HCT116 (cell line): ENCODE measurements around the gene RPS25. TPM values are rescaled to one million over a fixed set of nuclear protein-coding genes. Genes with fewer than 3 reads are reported as not detected.
"Not testable (repeated sequence)": the region's sequence is repeated elsewhere in the genome, so short reads cannot be mapped to it uniquely, and the experiment has no call there.

Experiments used
- ATAC-seq: fragments of 200-7000 bp; cut with Tn5 transposase; 2 replicates; pipeline ENCODE4 v1.9.1; 2020; ENCODE audit warnings: mild to moderate bottlenecking, moderate library complexity
- BruUV-seq: library from RNA; stranded (reverse); fragments of 400-500 nt; replicated peaks from 2 replicates; lab custom pipeline; 2021; lab: Mats Ljungman, UMichigan
- CTCF ChIA-PET: fragments of 300-600 bp; sonication (Branson Sonifier 250); formaldehyde crosslinking; loops from one replicate; lab custom pipeline; 2021; ENCODE audit warnings: antibody characterized with exemption; lab: Charles Lee
- POLR2A ChIA-PET: fragments of 300-600, 350-600 bp; sonication (Branson Sonifier 250); formaldehyde crosslinking; loops from one replicate; lab custom pipeline; 2021; ENCODE audit warnings: antibody characterized with exemption; lab: Charles Lee
- RAD21 ChIA-PET, 2 experiments: fragments of 300-600 bp; sonication (Branson Sonifier 250); formaldehyde crosslinking; loops; one replicate each; lab custom pipeline; 2023; ENCODE audit warnings: low total read pairs in 2 of 2; ENCODE audit not compliant: uncharacterized antibody in 2 of 2, unreplicated experiment in 2 of 2, low non-redundant PET in 1 of 2; lab: Charles Lee
- DNase-seq: peaks from one replicate; pipeline ENCODE4 v3.0.0-alpha.2; 2010; ENCODE audit warnings: low read depth, low spot score
- H2AFZ ChIP-seq: fragments of 200-600 bp; shearing (Covaris generic), sonication (generic); 2 replicates; pipeline ENCODE4 v1.6.1; 2017; ENCODE audit warnings: low read depth, mixed run types, mixed read lengths, antibody characterized with exemption, low read length; ENCODE audit not compliant: poor library complexity, severe bottlenecking
- H3K27ac ChIP-seq: 2 replicates; pipeline ENCODE4 v1.5.1; 2012; ENCODE audit warnings: low read depth, low read length
- H3K27me3 ChIP-seq: fragments of 200-600 bp; sonication (generic); 2 replicates; pipeline ENCODE4 v1.6.1; 2016; ENCODE audit warnings: mixed run types, low read length, mixed read lengths; ENCODE audit not compliant: insufficient read depth
- H3K36me3 ChIP-seq, 2 experiments: fragments of 200-500 bp in 1 of 2; fragments of 200-600 bp in 1 of 2; sonication (Bioruptor generic) in 1 of 2; sonication (generic) in 1 of 2; 2 replicates each; pipeline versions ENCODE4 v1.5.1 to v1.6.1; 2014 to 2016; ENCODE audit warnings: low read length in 2 of 2, inconsistent platforms in 1 of 2, mixed read lengths in 1 of 2, mixed run types in 1 of 2; ENCODE audit not compliant: insufficient read depth in 2 of 2, control insufficient read depth in 1 of 2
- H3K4me1 ChIP-seq, 2 experiments: fragments of 200-600 bp in 1 of 2; sonication (generic) in 1 of 2; 2 replicates each; pipeline versions ENCODE4 v1.5.1 to v1.6.1; 2012 to 2017; ENCODE audit warnings: low read length in 2 of 2, inconsistent platforms in 1 of 2, mild to moderate bottlenecking in 1 of 2, mixed read lengths in 1 of 2, mixed run types in 1 of 2, moderate library complexity in 1 of 2; ENCODE audit not compliant: insufficient read depth in 2 of 2, control insufficient read depth in 1 of 2
- H3K4me2 ChIP-seq: fragments of 200-600 bp; sonication (generic); 2 replicates; pipeline ENCODE4 v1.6.1; 2017; ENCODE audit warnings: mixed run types, low read length, mixed read lengths
- H3K4me3 ChIP-seq, 2 experiments: fragments of 200-600 bp in 1 of 2; sonication (generic) in 1 of 2; replicated peaks in 1 of 2; 2 replicates each; pipeline ENCODE4 v1.5.1; 2011 to 2016; ENCODE audit warnings: low read length in 2 of 2, control low read depth in 1 of 2, low read depth in 1 of 2, mild to moderate bottlenecking in 1 of 2, mixed read lengths in 1 of 2, mixed run types in 1 of 2
- H3K79me2 ChIP-seq: fragments of 200-600 bp; sonication (generic); 2 replicates; pipeline ENCODE4 v1.6.1; 2017; ENCODE audit warnings: mild to moderate bottlenecking, mixed run types, low read length, moderate library complexity, mixed read lengths; ENCODE audit not compliant: insufficient read depth
- H3K9ac ChIP-seq: fragments of 200-600 bp; sonication (generic); 2 replicates; pipeline ENCODE4 v1.6.1; 2016; ENCODE audit warnings: low read length, mixed read lengths
- H3K9me2 ChIP-seq: fragments of 200-600 bp; sonication (generic), shearing (Covaris generic); 2 replicates; pipeline ENCODE4 v1.6.1; 2017; ENCODE audit warnings: mixed run types, mild to moderate bottlenecking, moderate library complexity; ENCODE audit not compliant: insufficient read depth
- H3K9me3 ChIP-seq, 2 experiments: fragments of 200-500 bp in 1 of 2; fragments of 200-600 bp in 1 of 2; sonication (Bioruptor generic) in 1 of 2; sonication (generic) in 1 of 2; 2 replicates each; pipeline ENCODE4 v1.6.1; 2014 to 2017; ENCODE audit warnings: low read length in 2 of 2, mixed read lengths in 2 of 2, inconsistent platforms in 1 of 2, low read depth in 1 of 2, mild to moderate bottlenecking in 1 of 2, mixed run types in 1 of 2, moderate library complexity in 1 of 2; ENCODE audit not compliant: control insufficient read depth in 1 of 2, insufficient read depth in 1 of 2
- H4K20me1 ChIP-seq: fragments of 200-600 bp; sonication (generic), shearing (Covaris generic); 2 replicates; pipeline ENCODE4 v1.6.1; 2017; ENCODE audit warnings: mixed run types, mild to moderate bottlenecking, moderate library complexity; ENCODE audit not compliant: insufficient read depth
- CEBPB ChIP-seq: IDR thresholded peaks from 2 replicates; pipeline ENCODE4 v1.6.1; 2012; ENCODE audit warnings: low read depth
- EGR1 ChIP-seq: IDR thresholded peaks from 2 replicates; pipeline ENCODE4 v1.6.1; 2012; ENCODE audit warnings: low read depth
- JUND ChIP-seq: IDR thresholded peaks from 2 replicates; pipeline ENCODE4 v1.6.1; 2012
- POLR2AphosphoS5 ChIP-seq: IDR thresholded peaks from 2 replicates; pipeline ENCODE4 v1.6.1; 2011; ENCODE audit warnings: mild to moderate bottlenecking, low read depth, low read length, moderate library complexity
- RAD21 ChIP-seq: IDR thresholded peaks from 2 replicates; pipeline ENCODE4 v1.6.1; 2012; ENCODE audit warnings: low read depth, mild to moderate bottlenecking
- SIN3A ChIP-seq: IDR thresholded peaks from 2 replicates; pipeline ENCODE4 v1.6.1; 2012; ENCODE audit warnings: low read depth
- SP1 ChIP-seq: IDR thresholded peaks from 2 replicates; pipeline ENCODE4 v1.6.1; 2012; ENCODE audit warnings: low read depth
- SRF ChIP-seq: IDR thresholded peaks from 2 replicates; pipeline ENCODE4 v1.6.1; 2012; ENCODE audit warnings: low read depth
- TCF7L2 ChIP-seq: IDR thresholded peaks from 2 replicates; pipeline ENCODE4 v1.7.0; 2011; ENCODE audit warnings: borderline replicate concordance, inconsistent platforms; ENCODE audit not compliant: insufficient read depth, insufficient read length; ENCODE audit errors: extremely low read depth
- YY1 ChIP-seq: IDR thresholded peaks from 2 replicates; pipeline ENCODE4 v1.6.1; 2011; ENCODE audit warnings: low read length, low read depth, moderate library complexity, mild to moderate bottlenecking; ENCODE audit not compliant: insufficient replicate concordance; ENCODE audit errors: extremely low read depth
- ZBTB33 ChIP-seq: IDR thresholded peaks from 2 replicates; pipeline ENCODE4 v1.6.1; 2011; ENCODE audit warnings: mild to moderate bottlenecking, low read length, moderate library complexity; ENCODE audit not compliant: insufficient replicate concordance; ENCODE audit errors: extremely low read depth
- ZNF274 ChIP-seq: fragments of 200-500 bp; sonication (Bioruptor generic); IDR thresholded peaks from 2 replicates; pipeline ENCODE4 v1.6.1; 2014; ENCODE audit warnings: mild to moderate bottlenecking, low read depth, low read length, inconsistent platforms
- intact Hi-C: fragments of 100-400 bp; cut with micrococcal nuclease; formaldehyde crosslinking; loops from 2 replicates; pipeline ENCODE4 v1.10.0; 2022
- total RNA-seq: library from RNA; stranded (reverse); gene quantifications from one replicate; pipeline ENCODE4 v1.2.1, GENCODE V29; 2021; ENCODE audit not compliant: unreplicated experiment
- TF ChIP-seq, protein P1 (sequence below): IDR thresholded peaks from 2 replicates; pipeline ENCODE4 v1.6.1; 2012; ENCODE audit warnings: low read depth
- TF ChIP-seq, protein P2 (sequence below): IDR thresholded peaks from 2 replicates; pipeline ENCODE4 v1.6.1; 2012

Gene RPS25
- total RNA-seq, 1 experiment from 2014 or later = 1,404 TPM

- ATAC-seq, DNase-seq, H3K36me3 ChIP-seq, RAD21 ChIA-PET, H3K4me1 ChIP-seq, H3K9me3 ChIP-seq, H3K27me3 ChIP-seq, H3K9ac ChIP-seq, CTCF ChIA-PET, H3K4me2 ChIP-seq, intact Hi-C loops, H3K4me3 ChIP-seq, H3K9me2 ChIP-seq, H3K79me2 ChIP-seq, H4K20me1 ChIP-seq, H3K27ac ChIP-seq, H2AFZ ChIP-seq, BruUV-seq: not testable (repeated sequence)
- POLR2A ChIA-PET = interaction anchor here (1.1 kb wide), 1 partner anchor 16 kb away, joined by 3 read pairs; no protein-coding TSS in a partner anchor
Observed at GRCh38 chr11:119039471-119039870, 21.3 kb upstream of the RPS25 start.

GRCh38 chr11:119038884-119039283 is 20.7 kb upstream of the RPS25 start:
- Histone ChIP-seq H3K9ac (no peak overlapping the region), H4K20me1 (no peaks in the 10 kb centered on the region), H3K27me3 (no peaks in the 10 kb centered on the region), H3K9me2 (no peaks in the 10 kb centered on the region), H3K4me1 (peaks cover 0 to 3% of the 10 kb centered on the region in 2 experiments; a peak in 2 of 4 replicates), H2AFZ (no peak overlapping the region), H3K27ac (no peak overlapping the region), H3K4me2 (no peak overlapping the region), H3K36me3 (no peaks in the 10 kb centered on the region), H3K9me3 (no peaks in the 10 kb centered on the region), H3K79me2 (no peaks in the 10 kb centered on the region), H3K4me3 (no peak overlapping the region)
- TF ChIP-seq RAD21 (no peak), POLR2AphosphoS5 (no peak), JUND (no peak), SIN3A (no peak), EGR1 (no peak), ZNF274 (no peak), TCF7L2 (no peak), SRF (no peak), ZBTB33 (no peak), SP1 (no peak), YY1 (no peak), CEBPB (no peak)
- TF ChIP-seq, protein P1, sequence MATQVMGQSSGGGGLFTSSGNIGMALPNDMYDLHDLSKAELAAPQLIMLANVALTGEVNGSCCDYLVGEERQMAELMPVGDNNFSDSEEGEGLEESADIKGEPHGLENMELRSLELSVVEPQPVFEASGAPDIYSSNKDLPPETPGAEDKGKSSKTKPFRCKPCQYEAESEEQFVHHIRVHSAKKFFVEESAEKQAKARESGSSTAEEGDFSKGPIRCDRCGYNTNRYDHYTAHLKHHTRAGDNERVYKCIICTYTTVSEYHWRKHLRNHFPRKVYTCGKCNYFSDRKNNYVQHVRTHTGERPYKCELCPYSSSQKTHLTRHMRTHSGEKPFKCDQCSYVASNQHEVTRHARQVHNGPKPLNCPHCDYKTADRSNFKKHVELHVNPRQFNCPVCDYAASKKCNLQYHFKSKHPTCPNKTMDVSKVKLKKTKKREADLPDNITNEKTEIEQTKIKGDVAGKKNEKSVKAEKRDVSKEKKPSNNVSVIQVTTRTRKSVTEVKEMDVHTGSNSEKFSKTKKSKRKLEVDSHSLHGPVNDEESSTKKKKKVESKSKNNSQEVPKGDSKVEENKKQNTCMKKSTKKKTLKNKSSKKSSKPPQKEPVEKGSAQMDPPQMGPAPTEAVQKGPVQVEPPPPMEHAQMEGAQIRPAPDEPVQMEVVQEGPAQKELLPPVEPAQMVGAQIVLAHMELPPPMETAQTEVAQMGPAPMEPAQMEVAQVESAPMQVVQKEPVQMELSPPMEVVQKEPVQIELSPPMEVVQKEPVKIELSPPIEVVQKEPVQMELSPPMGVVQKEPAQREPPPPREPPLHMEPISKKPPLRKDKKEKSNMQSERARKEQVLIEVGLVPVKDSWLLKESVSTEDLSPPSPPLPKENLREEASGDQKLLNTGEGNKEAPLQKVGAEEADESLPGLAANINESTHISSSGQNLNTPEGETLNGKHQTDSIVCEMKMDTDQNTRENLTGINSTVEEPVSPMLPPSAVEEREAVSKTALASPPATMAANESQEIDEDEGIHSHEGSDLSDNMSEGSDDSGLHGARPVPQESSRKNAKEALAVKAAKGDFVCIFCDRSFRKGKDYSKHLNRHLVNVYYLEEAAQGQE = no peak
- TF ChIP-seq, protein P2, sequence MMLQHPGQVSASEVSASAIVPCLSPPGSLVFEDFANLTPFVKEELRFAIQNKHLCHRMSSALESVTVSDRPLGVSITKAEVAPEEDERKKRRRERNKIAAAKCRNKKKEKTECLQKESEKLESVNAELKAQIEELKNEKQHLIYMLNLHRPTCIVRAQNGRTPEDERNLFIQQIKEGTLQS = no peak
- intact Hi-C loops = no loop called here
- no peak for ATAC-seq
- POLR2A ChIA-PET = interaction anchor here (1.1 kb wide), 1 partner anchor 16 kb away, joined by 3 read pairs; no protein-coding TSS in a partner anchor
- CTCF ChIA-PET = no interaction called here
- DNase-seq = no peak
- RAD21 ChIA-PET = no interaction called here
- no TSS peak for BruUV-seq
